ENCODE data around the gene GDF7. TPM values are rescaled to one million over a fixed set of nuclear protein-coding genes. Genes with fewer than 3 reads are reported as not detected.

GDF7 gene
- total RNA-seq, 1 experiment from 2014 or later: 0.04 TPM

GRCh38 chr2:20631617-20632307 lies 35.2 kb upstream of the GDF7 start:
- Histone ChIP-seq H3K79me2 (ENCODE audit: insufficient read depth, low read length) (no peaks in the 10 kb centered on the region), H3K4me2 (ENCODE audit: insufficient read depth, insufficient read length, low read length) (no peak overlapping the region), H2BK5ac (ENCODE audit: insufficient read length, low read length) (no peak overlapping the region), H3K23me2 (ENCODE audit: insufficient read length, low read depth, low read length, poor library complexity, severe bottlenecking) (no peaks in the 10 kb centered on the region), H2BK20ac (ENCODE audit: low read depth, low read length, poor library complexity, severe bottlenecking) (no peak overlapping the region), H3K27me3 (ENCODE audit: insufficient read depth, low read length) (no peaks in the 10 kb centered on the region), H2BK15ac (ENCODE audit: low read depth, low read length) (no peak overlapping the region), H3K18ac (ENCODE audit: insufficient read length, low read depth, low read length) (no peak overlapping the region), H3K4ac (ENCODE audit: low read depth, low read length) (no peak overlapping the region), H3K56ac (ENCODE audit: insufficient read length, low read depth, low read length) (no peak overlapping the region), H2BK120ac (ENCODE audit: low read depth, low read length, poor library complexity, severe bottlenecking) (no peak overlapping the region), H4K91ac (ENCODE audit: insufficient read length, low read depth, low read length) (no peak overlapping the region), H2AFZ (ENCODE audit: low read length) (no peak overlapping the region), H4K20me1 (ENCODE audit: control insufficient read depth, insufficient read depth, insufficient read length) (no peaks in the 10 kb centered on the region), H4K8ac (replicated peaks; ENCODE audit: insufficient read length, low read depth, low read length) (no peak overlapping the region), H3K23ac (ENCODE audit: insufficient read length, low read depth, low read length) (no peak overlapping the region), H3T11ph (ENCODE audit: low read length) (no peak overlapping the region), H2AK5ac (ENCODE audit: insufficient read length, low read length) (no peak overlapping the region), H3K9ac (ENCODE audit: extremely low read depth, insufficient read length, low read length) (no peak overlapping the region), H4K5ac (ENCODE audit: insufficient read length, low read depth, low read length) (no peak overlapping the region), H3K9me3 (ENCODE audit: control insufficient read depth, low read depth, low read length) (no peaks in the 10 kb centered on the region), H3K4me1 (ENCODE audit: insufficient read depth, low read length) (no peaks in the 10 kb centered on the region; the same call in 1 of the 2 replicates), H3K79me1 (ENCODE audit: insufficient read depth, low read depth, low read length, poor library complexity, severe bottlenecking) (no peaks in the 10 kb centered on the region), H3K27ac (ENCODE audit: insufficient read length, low read depth, low read length) (no peak overlapping the region), H3K14ac (ENCODE audit: insufficient read depth, low read length) (no peak overlapping the region; the same call in 1 of the 2 replicates), H2BK12ac (ENCODE audit: insufficient read length, low read depth, low read length) (no peak overlapping the region)
- Mint-ChIP-seq H3K4me1 (peaks cover 32 to 41% of the 10 kb centered on the region in 2 experiments), H3K9me3 (no peaks in the 10 kb centered on the region), H3K27me3 (ENCODE audit: low read depth) (no peaks in the 10 kb centered on the region; the same call in 1 of the 2 replicates), H3K4me3 (no peak overlapping the region), H3K27ac (no peak overlapping the region; a peak in 1 of 7 replicates), H3K36me3 (ENCODE audit: insufficient read depth in 1 of 3, low read depth in 3 of 3) (peaks cover 0 to 2% (median 0%) of the 10 kb centered on the region in 3 experiments; a peak in 3 of 7 replicates)
- no peak for DNase-seq
- WGBS (ENCODE audit: extremely low coverage, insufficient read length, low lambda C conversion rate): no CpG with 5 or more reads among the region's 6 CpGs
- no peak for TF ChIP-seq CTCF (conservative IDR thresholded peaks at IDR 0.05)

All from H9 (cell line).